ENCODE measurements around the gene XAF1.
"Not testable (repeated sequence)": the region's sequence is repeated elsewhere in the genome, so short reads cannot be mapped to it uniquely, and the experiment has no call there.

The XAF1 gene

DNA sequence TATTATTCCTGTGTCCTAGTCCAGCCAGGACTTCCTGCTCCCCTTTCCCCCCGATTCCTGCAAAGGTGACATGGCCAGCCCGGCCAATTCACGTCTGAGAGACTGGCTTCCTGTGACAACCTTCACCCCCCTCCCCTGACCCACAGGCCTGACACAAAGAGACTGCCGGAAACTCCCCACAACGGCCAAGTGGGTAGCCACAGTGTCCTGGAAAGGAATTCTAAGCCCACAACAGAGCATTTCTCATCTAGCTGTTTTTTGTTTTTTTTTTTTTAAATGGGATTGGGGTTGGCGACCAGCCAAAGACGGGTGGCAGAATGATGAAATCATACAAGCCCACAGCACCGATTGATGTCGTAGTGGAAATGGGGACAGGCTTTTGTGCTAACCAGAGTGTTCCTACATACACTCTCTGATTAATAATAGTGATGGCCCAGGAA is 2.8 kb upstream of the XAF1 start:
- DNase-seq (ENCODE audit: low read depth in 2 of 2): peak; percentile 79 to 80

DNA sequence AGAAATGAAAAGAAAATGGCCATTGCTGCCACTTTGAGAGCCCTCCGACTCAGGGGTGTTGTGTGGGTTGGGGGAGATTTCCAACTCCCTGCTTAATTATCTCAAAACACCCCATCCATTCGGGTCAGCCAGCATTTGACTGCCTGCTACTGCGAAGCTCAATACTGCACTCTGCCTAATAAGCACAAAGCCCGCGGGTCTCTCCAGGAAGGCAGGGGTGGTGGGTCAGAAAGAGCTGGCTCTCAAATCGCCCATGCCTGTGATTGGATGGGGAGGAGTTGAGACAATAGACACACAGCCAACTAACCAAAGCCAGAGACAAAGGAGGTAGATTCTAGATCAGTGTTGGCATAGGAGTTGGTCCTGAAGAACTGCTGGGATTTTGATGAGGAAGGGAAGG is 2.3 kb upstream of the XAF1 start:
- DNase-seq (ENCODE audit: low read depth in 2 of 2): no peak

- DNase-seq (ENCODE audit: low read depth in 2 of 2): peak; percentile 15 to 17
Measured at GRCh38 chr17:6755281-6755680, 565 bp upstream of the XAF1 start.

GRCh38 chr17:6756425-6757031 is 682 bp downstream of the XAF1 start:
- DNase-seq (ENCODE audit: low read depth in 2 of 2): no peak

DNA sequence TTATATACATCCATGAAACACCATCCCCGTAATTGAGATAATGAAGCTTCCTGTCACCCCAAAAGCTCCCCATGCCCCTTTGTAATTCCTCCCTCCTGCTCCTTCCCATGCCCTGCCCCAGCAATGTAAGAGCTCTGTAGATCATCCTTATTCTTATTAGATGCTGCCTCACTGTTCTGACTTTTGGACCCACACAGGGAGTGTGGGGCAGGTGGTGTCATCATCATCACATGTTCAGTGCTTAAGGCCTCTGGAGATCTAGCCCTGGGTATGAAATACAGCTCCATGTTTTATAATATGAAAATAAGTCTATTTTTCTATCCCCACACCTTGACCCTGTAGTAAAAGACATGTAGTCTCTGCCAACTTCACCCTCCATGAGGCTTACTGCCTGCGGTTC is 1.9 kb downstream of the XAF1 start:
- DNase-seq (ENCODE audit: low read depth in 2 of 2): no peak

GRCh38 chr17:6761779-6762178 is 5.9 kb downstream of the XAF1 start:
- no peak for DNase-seq (ENCODE audit: low read depth in 2 of 2)

DNA sequence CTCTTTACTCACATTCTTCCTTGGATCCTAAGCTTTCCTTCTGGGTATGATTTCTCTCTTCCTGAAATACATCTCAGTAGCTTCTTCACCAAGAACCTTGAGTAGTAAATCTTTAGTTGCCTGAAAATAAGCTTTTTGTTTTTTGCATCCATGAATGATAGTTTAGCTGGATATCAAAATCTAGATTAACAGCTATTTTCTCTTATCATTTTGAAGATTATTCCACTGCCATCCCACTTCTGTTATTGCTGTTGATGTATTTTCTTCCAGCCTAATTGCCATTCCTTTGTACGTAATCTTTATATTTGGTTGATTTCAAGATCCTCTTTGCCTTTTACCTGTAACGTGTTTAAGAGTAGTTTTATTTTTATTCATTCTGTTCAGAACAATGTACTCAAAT is 12.6 kb downstream of the XAF1 start:
- no peak for DNase-seq (ENCODE audit: low read depth in 2 of 2)

GRCh38 chr17:6772016-6772415 is 16.2 kb downstream of the XAF1 start:
- no peak for DNase-seq (ENCODE audit: low read depth in 2 of 2)

- not testable (repeated sequence) for DNase-seq (ENCODE audit: low read depth in 2 of 2)
Measured at GRCh38 chr17:6774906-6775305, 19.1 kb downstream of the XAF1 start.

GRCh38 chr17:6775871-6776405 is 20.1 kb downstream of the XAF1 start, which contains the start of gene FBXO39:
Gene FBXO39, plus strand, starts transcription at chr17:6776215. Its CDS starts 3,654 bp downstream, at chr17:6779869.
- DNase-seq (ENCODE audit: low read depth in 2 of 2): no peak

DNA sequence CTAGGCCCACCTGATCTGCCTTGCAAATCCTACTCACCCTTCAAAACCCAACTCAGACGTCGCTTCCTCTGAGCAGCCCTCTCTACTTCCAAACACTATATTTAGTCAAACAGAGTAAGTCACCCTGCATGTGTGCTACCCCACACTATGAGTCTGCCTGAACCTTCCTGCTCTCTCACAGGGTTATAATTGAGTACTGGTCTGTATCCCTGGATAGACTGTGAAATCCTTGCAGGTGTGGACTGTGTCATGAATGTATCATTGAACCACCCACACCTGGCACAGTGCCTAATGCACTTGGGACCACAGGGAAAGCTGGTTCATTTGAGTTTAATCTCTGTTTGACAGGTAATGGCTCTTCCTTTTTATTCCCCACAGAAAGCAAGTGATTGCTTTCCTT is 23.6 kb downstream of the XAF1 start:
- no peak for DNase-seq (ENCODE audit: low read depth in 2 of 2)

GRCh38 chr17:6780001-6780400 is 24.2 kb downstream of the XAF1 start:
- no peak for DNase-seq (ENCODE audit: low read depth in 2 of 2)

GRCh38 chr17:6780886-6781285 is 25.0 kb downstream of the XAF1 start:
- no peak for DNase-seq (ENCODE audit: low read depth in 2 of 2)

- DNase-seq (ENCODE audit: low read depth in 2 of 2): no peak
Measured at GRCh38 chr17:6782244-6782643, 26.4 kb downstream of the XAF1 start.

- DNase-seq (ENCODE audit: low read depth in 2 of 2): peak; percentile 25 to 27
Measured at GRCh38 chr17:6786618-6787017, 30.8 kb downstream of the XAF1 start.

DNA sequence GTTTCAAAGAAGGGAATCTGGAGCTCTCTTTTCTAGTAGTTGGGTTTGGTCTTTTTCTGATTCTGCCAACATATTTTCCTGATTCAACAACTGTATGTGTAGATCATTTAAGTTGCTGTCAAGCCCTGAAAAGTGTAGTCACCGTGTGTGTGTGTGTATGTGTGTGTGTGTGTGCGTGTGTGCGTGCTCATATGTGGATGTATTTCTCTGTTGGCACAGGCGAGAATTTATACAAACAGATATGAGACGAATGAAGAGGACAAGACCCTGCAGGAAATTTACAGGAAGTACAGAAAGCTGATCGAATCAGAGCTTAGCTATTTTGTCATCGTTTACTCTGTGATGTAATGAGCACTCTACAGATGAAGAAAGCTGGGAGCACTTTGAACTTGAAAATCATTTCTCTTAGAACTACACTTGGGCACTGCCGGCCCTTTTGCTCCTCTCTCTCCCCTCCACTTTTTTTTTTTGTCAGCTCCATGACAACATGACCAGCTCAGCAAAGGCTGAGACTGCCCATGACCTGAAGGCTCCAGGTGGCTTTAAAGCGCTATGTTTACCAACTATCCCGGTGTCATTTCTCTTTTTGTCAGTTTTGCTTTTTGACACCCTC is 31.3 kb downstream of the XAF1 start:
- DNase-seq (ENCODE audit: low read depth in 2 of 2): no peak

DNA sequence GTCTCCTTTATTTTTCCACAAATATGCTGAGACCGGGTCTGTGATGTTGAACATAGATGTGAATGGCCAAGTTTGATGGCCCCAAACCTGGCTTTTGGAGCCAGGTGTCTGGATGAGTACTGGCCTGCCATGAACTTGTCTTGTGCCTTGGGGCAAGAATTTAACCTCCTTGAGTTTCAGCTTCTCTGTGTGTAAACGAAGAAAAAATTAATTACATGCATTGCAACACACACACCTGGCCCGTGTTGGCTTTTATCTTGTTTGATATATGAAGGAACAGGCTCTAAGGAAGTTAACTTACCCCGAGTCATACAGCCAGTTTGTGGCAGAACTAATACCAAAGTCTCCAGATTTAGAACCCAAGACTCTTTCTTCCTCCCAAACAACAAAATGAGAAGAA is 33.3 kb downstream of the XAF1 start:
- DNase-seq (ENCODE audit: low read depth in 2 of 2): no peak

GRCh38 chr17:6793748-6794493 is 38.1 kb downstream of the XAF1 start:
- no peak for DNase-seq (ENCODE audit: low read depth in 2 of 2)

- no peak for DNase-seq (ENCODE audit: low read depth in 2 of 2)
Measured at GRCh38 chr17:6796017-6796886, 40.4 kb downstream of the XAF1 start.

DNA sequence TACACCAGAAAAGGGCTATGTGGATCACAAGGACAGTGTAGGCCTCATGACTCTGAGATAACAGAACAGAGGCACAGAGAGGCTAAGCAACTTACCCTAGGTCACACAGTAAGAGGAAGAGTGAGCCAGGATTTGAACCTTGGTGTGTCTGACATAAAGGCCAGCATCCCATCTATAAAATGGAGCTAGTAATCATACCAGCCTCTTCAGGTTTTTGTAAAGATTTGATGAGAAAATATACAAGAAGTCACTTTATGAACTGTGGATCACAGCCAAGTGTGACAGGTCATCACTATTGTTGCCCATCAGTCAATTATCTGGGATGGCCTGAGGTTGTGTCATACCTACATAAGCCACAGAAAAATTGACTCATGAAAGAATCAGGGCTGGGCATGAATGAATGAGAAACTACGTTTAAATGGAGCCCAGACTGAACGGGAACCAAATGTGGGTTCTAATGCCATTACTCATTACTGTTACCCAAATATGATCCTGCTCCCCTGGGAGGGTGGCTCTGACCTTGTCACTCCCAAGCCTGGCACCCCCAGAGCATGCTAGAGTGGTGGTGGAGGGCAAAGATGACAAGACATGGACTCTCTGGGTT is 41.1 kb downstream of the XAF1 start:
- DNase-seq (ENCODE audit: low read depth in 2 of 2): no peak

DNA sequence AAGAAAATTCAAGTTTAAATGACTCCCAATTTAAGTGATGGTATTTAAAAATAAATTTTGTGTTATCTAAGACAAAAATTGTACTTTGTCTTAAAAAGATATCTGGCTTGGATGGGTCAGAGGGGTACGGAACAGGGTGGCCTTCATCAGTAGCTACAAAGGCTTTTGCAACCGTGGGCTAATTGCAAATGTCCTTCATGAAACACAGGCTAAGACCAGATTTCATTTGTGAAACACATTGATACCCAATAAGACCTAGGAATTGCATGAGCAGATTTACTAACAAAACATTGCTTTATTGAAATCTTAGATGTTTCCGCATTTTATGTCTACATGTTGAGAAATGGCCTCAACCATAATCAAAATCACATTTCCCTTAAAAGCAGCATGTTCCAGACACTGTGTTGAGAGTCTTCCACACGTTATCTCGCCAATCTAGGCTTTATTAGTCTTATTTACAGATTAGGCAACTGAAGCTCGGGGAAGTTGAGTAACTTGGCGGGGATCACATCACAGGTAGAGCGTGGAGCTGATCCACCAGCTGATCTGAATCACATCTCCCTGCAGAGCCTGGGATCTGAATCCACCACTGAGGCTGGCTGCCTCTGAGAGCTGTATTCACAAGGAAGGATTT is 42.0 kb downstream of the XAF1 start:
- peak; percentile 14 for DNase-seq (ENCODE audit: low read depth in 2 of 2)
